Measurements from ENCODE around the gene C20orf204. TPM values are rescaled to one million over a fixed set of nuclear protein-coding genes. Genes with fewer than 3 reads are reported as not detected.
A peak's percentile ranks its signal among the peaks of the same experiment; 100 is the strongest.

C20orf204 gene
- total and polyA plus RNA-seq, 5 donors from 2014 or later: 0.89 to 6.0 (median 1.2) TPM; not detected in 1

GRCh38 chr20:64036346-64037198, 590 bp downstream of the C20orf204 start:
- H3K4me3 Mint-ChIP-seq: peak overlapping the region in 3 of 4 donors; percentile 24 to 70 (median 63)
- ATAC-seq (ENCODE audit: low read depth in 2 of 2) (no peak), DNase-seq (no peak)
- H3K9me3 ChIP-seq (ENCODE audit: control insufficient read depth in 2 of 2, low read length in 2 of 2): no peaks in the 10 kb centered on the region
- peak overlapping the region in 1 of 3 donors; percentile 95 for H3K27ac Mint-ChIP-seq
- peaks cover 72% of the 10 kb centered on the region for H3K4me1 ChIP-seq (ENCODE audit: control insufficient read depth, insufficient read depth, low read length, poor library complexity, severe bottlenecking)
- no peaks in the 10 kb centered on the region for H3K27me3 ChIP-seq (ENCODE audit: control insufficient read depth, insufficient read depth, low read length)
- H3K27ac ChIP-seq (ENCODE audit: insufficient read depth, low read length, poor library complexity, severe bottlenecking): peak overlapping the region; percentile 33
- peaks cover 15% of the 10 kb centered on the region for H3K36me3 ChIP-seq (ENCODE audit: control insufficient read depth, insufficient read depth, low read length)
- no peaks in the 10 kb centered on the region for H3K9me3 Mint-ChIP-seq
- peaks cover 0 to 46% (median 16%) of the 10 kb centered on the region in 4 donors for H3K4me1 Mint-ChIP-seq
- H3K36me3 Mint-ChIP-seq: peaks cover 4% of the 10 kb centered on the region
- H3K4me3 ChIP-seq (ENCODE audit: low read depth, low read length): no peak overlapping the region
- H3K27me3 Mint-ChIP-seq: peaks cover 4% of the 10 kb centered on the region

- H3K27ac Mint-ChIP-seq: peak overlapping the region in 1 of 3 donors; percentile 95
- no peaks in the 10 kb centered on the region for H3K9me3 ChIP-seq (ENCODE audit: control insufficient read depth in 2 of 2, low read length in 2 of 2)
- H3K4me1 Mint-ChIP-seq: peaks cover 0 to 50% (median 16%) of the 10 kb centered on the region in 4 donors
- H3K27me3 ChIP-seq (ENCODE audit: control insufficient read depth, insufficient read depth, low read length): no peaks in the 10 kb centered on the region
- peaks cover 10% of the 10 kb centered on the region for H3K36me3 ChIP-seq (ENCODE audit: control insufficient read depth, insufficient read depth, low read length)
- peaks cover 4% of the 10 kb centered on the region for H3K36me3 Mint-ChIP-seq
- no peak overlapping the region for H3K27ac ChIP-seq (ENCODE audit: insufficient read depth, low read length, poor library complexity, severe bottlenecking)
- no peak for DNase-seq
- no peak overlapping the region for H3K4me3 ChIP-seq (ENCODE audit: low read depth, low read length)
- no peak for ATAC-seq (ENCODE audit: low read depth in 2 of 2)
- peak overlapping the region in 3 of 4 donors; percentile 62 to 70 (median 63) for H3K4me3 Mint-ChIP-seq
- H3K27me3 Mint-ChIP-seq: peaks cover 4% of the 10 kb centered on the region
- H3K9me3 Mint-ChIP-seq: no peaks in the 10 kb centered on the region
- peaks cover 78% of the 10 kb centered on the region for H3K4me1 ChIP-seq (ENCODE audit: control insufficient read depth, insufficient read depth, low read length, poor library complexity, severe bottlenecking)
Measured at GRCh38 chr20:64037199-64037497, 1.2 kb downstream of the C20orf204 start.

- no peak overlapping the region for H3K27ac ChIP-seq (ENCODE audit: insufficient read depth, low read length, poor library complexity, severe bottlenecking)
- ATAC-seq (ENCODE audit: low read depth in 2 of 2): no peak
- no peaks in the 10 kb centered on the region for H3K27me3 ChIP-seq (ENCODE audit: control insufficient read depth, insufficient read depth, low read length)
- Mint-ChIP-seq H3K9me3 (no peaks in the 10 kb centered on the region), H3K27ac (peak overlapping the region in 1 of 3 donors; percentile 95), H3K36me3 (peaks cover 2% of the 10 kb centered on the region), H3K4me1 (peaks cover 0 to 51% (median 16%) of the 10 kb centered on the region in 4 donors), H3K4me3 (peak overlapping the region; percentile 67 to 70 (median 70)), H3K27me3 (peaks cover 4% of the 10 kb centered on the region)
- H3K4me3 ChIP-seq (ENCODE audit: low read depth, low read length): no peak overlapping the region
- no peaks in the 10 kb centered on the region for H3K9me3 ChIP-seq (ENCODE audit: control insufficient read depth in 2 of 2, low read length in 2 of 2)
- H3K4me1 ChIP-seq (ENCODE audit: control insufficient read depth, insufficient read depth, low read length, poor library complexity, severe bottlenecking): peaks cover 81% of the 10 kb centered on the region
- peak in 1 of 3 donors; percentile 34 for DNase-seq
- peaks cover 6% of the 10 kb centered on the region for H3K36me3 ChIP-seq (ENCODE audit: control insufficient read depth, insufficient read depth, low read length)
Measured at GRCh38 chr20:64037498-64038213, 1.7 kb downstream of the C20orf204 start.

- no peak overlapping the region for H3K4me3 ChIP-seq (ENCODE audit: low read depth, low read length)
- H3K27me3 ChIP-seq (ENCODE audit: control insufficient read depth, insufficient read depth, low read length): no peaks in the 10 kb centered on the region
- DNase-seq: no peak
- Mint-ChIP-seq H3K4me3 (peak overlapping the region in 3 of 4 donors; percentile 69 to 84 (median 70)), H3K4me1 (peaks cover 0 to 51% (median 16%) of the 10 kb centered on the region in 4 donors), H3K27me3 (peaks cover 4% of the 10 kb centered on the region), H3K36me3 (no peaks in the 10 kb centered on the region), H3K9me3 (no peaks in the 10 kb centered on the region), H3K27ac (no peak overlapping the region)
- peak; percentile 8 to 24 for ATAC-seq (ENCODE audit: low read depth in 2 of 2)
- peaks cover 81% of the 10 kb centered on the region for H3K4me1 ChIP-seq (ENCODE audit: control insufficient read depth, insufficient read depth, low read length, poor library complexity, severe bottlenecking)
- peaks cover under 1% of the 10 kb centered on the region for H3K36me3 ChIP-seq (ENCODE audit: control insufficient read depth, insufficient read depth, low read length)
- no peaks in the 10 kb centered on the region for H3K9me3 ChIP-seq (ENCODE audit: control insufficient read depth in 2 of 2, low read length in 2 of 2)
- peak overlapping the region; percentile 33 for H3K27ac ChIP-seq (ENCODE audit: insufficient read depth, low read length, poor library complexity, severe bottlenecking)
Measured at GRCh38 chr20:64038224-64038564, 2.2 kb downstream of the C20orf204 start.

- Histone ChIP-seq H3K27me3 (ENCODE audit: control insufficient read depth, insufficient read depth, low read length) (no peaks in the 10 kb centered on the region), H3K4me1 (ENCODE audit: control insufficient read depth, insufficient read depth, low read length, poor library complexity, severe bottlenecking) (peaks cover 81% of the 10 kb centered on the region), H3K27ac (ENCODE audit: insufficient read depth, low read length, poor library complexity, severe bottlenecking) (peak overlapping the region; percentile 33), H3K4me3 (ENCODE audit: low read depth, low read length) (no peak overlapping the region), H3K9me3 (ENCODE audit: control insufficient read depth in 2 of 2, low read length in 2 of 2) (no peaks in the 10 kb centered on the region), H3K36me3 (ENCODE audit: control insufficient read depth, insufficient read depth, low read length) (no peaks in the 10 kb centered on the region)
- ATAC-seq (ENCODE audit: low read depth in 2 of 2): peak; percentile 72 to 75
- no peaks in the 10 kb centered on the region for H3K9me3 Mint-ChIP-seq
- peak overlapping the region; percentile 73 to 84 (median 82) for H3K4me3 Mint-ChIP-seq
- peaks cover 0 to 55% (median 20%) of the 10 kb centered on the region in 4 donors for H3K4me1 Mint-ChIP-seq
- no peaks in the 10 kb centered on the region for H3K36me3 Mint-ChIP-seq
- peaks cover 8% of the 10 kb centered on the region for H3K27me3 Mint-ChIP-seq
- peak; percentile 65 to 84 (median 76) for DNase-seq
- no peak overlapping the region for H3K27ac Mint-ChIP-seq
Measured at GRCh38 chr20:64038565-64039292, 2.7 kb downstream of the C20orf204 start.

GRCh38 chr20:64039293-64040160, 3.5 kb downstream of the C20orf204 start:
- Mint-ChIP-seq H3K9me3 (no peaks in the 10 kb centered on the region), H3K4me1 (peaks cover 0 to 54% (median 26%) of the 10 kb centered on the region in 4 donors), H3K27me3 (peaks cover 16% of the 10 kb centered on the region), H3K4me3 (peak overlapping the region; percentile 81 to 95 (median 83)), H3K27ac (peak overlapping the region in 2 of 3 donors; percentile 71 to 88), H3K36me3 (no peaks in the 10 kb centered on the region)
- H3K4me3 ChIP-seq (ENCODE audit: low read depth, low read length): no peak overlapping the region
- H3K9me3 ChIP-seq (ENCODE audit: control insufficient read depth in 2 of 2, low read length in 2 of 2): no peaks in the 10 kb centered on the region
- ATAC-seq (ENCODE audit: low read depth in 2 of 2): no peak
- DNase-seq: no peak
- no peaks in the 10 kb centered on the region for H3K36me3 ChIP-seq (ENCODE audit: control insufficient read depth, insufficient read depth, low read length)
- peaks cover 75% of the 10 kb centered on the region for H3K4me1 ChIP-seq (ENCODE audit: control insufficient read depth, insufficient read depth, low read length, poor library complexity, severe bottlenecking)
- no peak overlapping the region for H3K27ac ChIP-seq (ENCODE audit: insufficient read depth, low read length, poor library complexity, severe bottlenecking)
- no peaks in the 10 kb centered on the region for H3K27me3 ChIP-seq (ENCODE audit: control insufficient read depth, insufficient read depth, low read length)

All from CD4-positive, CD25-positive, alpha-beta regulatory T cell (primary cell).